Endothelial cell of umbilical vein (primary cell): ENCODE measurements around the gene MEX3C. TPM values are rescaled to one million over a fixed set of nuclear protein-coding genes. Genes with fewer than 3 reads are reported as not detected.

Source experiments
- BruUV-seq: library from RNA; stranded (reverse); fragments of 400-500 nt; replicated peaks from 2 replicates; lab custom pipeline; 2021; lab: Mats Ljungman, UMichigan
- CTCF ChIA-PET: fragments of 300-600, 350-600 bp; sonication (Branson Sonifier 250); formaldehyde crosslinking; loops from one replicate; lab custom pipeline; 2021; ENCODE audit warnings: antibody characterized with exemption, inconsistent platforms; lab: Charles Lee
- POLR2A ChIA-PET: fragments of 300-600, 350-600 bp; sonication (Branson Sonifier 250); formaldehyde crosslinking; loops from one replicate; lab custom pipeline; 2021; ENCODE audit warnings: antibody characterized with exemption, inconsistent platforms; lab: Charles Lee
- DNase-seq: peaks from one replicate; pipeline ENCODE4 v3.0.0-alpha.2; 2011; ENCODE audit warnings: low read depth, low spot score
- FAIRE-seq: peaks from 2 replicates; lab custom pipeline; 2011; peaks lifted over from hg19 to GRCh38; lab: Jason Lieb, UNC
- H2AFZ ChIP-seq: 2 replicates; pipeline ENCODE4 v1.6.0; 2012; ENCODE audit warnings: low read depth, low read length, control low read depth, inconsistent platforms
- H3K27ac ChIP-seq: 2 replicates; pipeline ENCODE4 v1.5.1; 2011; ENCODE audit warnings: low read depth, mild to moderate bottlenecking, control low read depth, low read length, moderate library complexity; ENCODE audit not compliant: insufficient read depth
- H3K27me3 ChIP-seq, 2 experiments: 2 replicates each; pipeline versions ENCODE4 v1.6.0 to v1.6.1; 2011; ENCODE audit warnings: low read length in 2 of 2, mixed read lengths in 1 of 2; ENCODE audit not compliant: control insufficient read depth in 2 of 2, insufficient read depth in 2 of 2
- H3K36me3 ChIP-seq, 2 experiments: 2 replicates in 1 of 2; 3 replicates in 1 of 2; pipeline ENCODE4 v1.5.1; 2011; ENCODE audit warnings: low read length in 2 of 2, mild to moderate bottlenecking in 1 of 2, moderate library complexity in 1 of 2; ENCODE audit not compliant: control insufficient read depth in 2 of 2, insufficient read depth in 2 of 2; ENCODE audit errors: extremely low read depth in 1 of 2
- H3K4me1 ChIP-seq: 3 replicates; pipeline ENCODE4 v1.5.1; 2011; ENCODE audit warnings: mild to moderate bottlenecking, low read length; ENCODE audit not compliant: control insufficient read depth, insufficient read depth; ENCODE audit errors: extremely low read depth
- H3K4me2 ChIP-seq: 2 replicates; pipeline ENCODE4 v1.6.1; 2011; ENCODE audit warnings: low read length, control low read depth, mixed read lengths; ENCODE audit not compliant: insufficient read depth
- H3K4me3 ChIP-seq, 3 experiments: fragments of 200-600 bp in 1 of 3; sonication (generic), shearing (Covaris generic) in 1 of 3; replicated peaks in 1 of 3; 2 replicates each; pipeline ENCODE4 v1.5.1; 2011 to 2016; ENCODE audit warnings: control low read depth in 3 of 3, low read length in 3 of 3, mild to moderate bottlenecking in 2 of 3, inconsistent platforms in 1 of 3, low read depth in 1 of 3, moderate library complexity in 1 of 3; ENCODE audit not compliant: insufficient read depth in 1 of 3
- H3K79me2 ChIP-seq: 2 replicates; pipeline ENCODE4 v1.6.0; 2012; ENCODE audit warnings: low read length, inconsistent platforms; ENCODE audit not compliant: control insufficient read depth, insufficient read depth
- H3K9ac ChIP-seq: replicated peaks from 2 replicates; pipeline ENCODE3; 2011; ENCODE audit warnings: low read length, control low read depth; ENCODE audit not compliant: insufficient read depth; ENCODE audit errors: extremely low read depth
- H3K9me1 ChIP-seq: replicated peaks from 3 replicates; pipeline ENCODE4 v1.6.0; 2011; ENCODE audit warnings: mild to moderate bottlenecking, low read length; ENCODE audit not compliant: control insufficient read depth, insufficient read depth; ENCODE audit errors: extremely low read depth
- H3K9me3 ChIP-seq: replicated peaks from 2 replicates; pipeline ENCODE4 v1.5.1; 2012; ENCODE audit warnings: low read length, inconsistent platforms; ENCODE audit not compliant: control insufficient read depth, insufficient read depth
- H4K20me1 ChIP-seq: replicated peaks from 2 replicates; pipeline ENCODE3; 2011; ENCODE audit warnings: mild to moderate bottlenecking, low read length; ENCODE audit not compliant: control insufficient read depth, insufficient read depth; ENCODE audit errors: extremely low read depth
- EZH2 ChIP-seq: IDR thresholded peaks from 2 replicates; pipeline ENCODE4 v1.6.1; 2012; ENCODE audit warnings: borderline replicate concordance, low read depth, mild to moderate bottlenecking, moderate library complexity, low read length, inconsistent platforms; ENCODE audit not compliant: severe bottlenecking
- FOS ChIP-seq: IDR thresholded peaks from 2 replicates; pipeline ENCODE4 v1.6.1; 2011; ENCODE audit warnings: mild to moderate bottlenecking, low read length, moderate library complexity, borderline replicate concordance; ENCODE audit not compliant: insufficient read depth
- GATA2 ChIP-seq: IDR thresholded peaks from 2 replicates; pipeline ENCODE4 v1.7.0; 2011; ENCODE audit warnings: low read depth, mild to moderate bottlenecking, moderate library complexity, mixed read lengths, low read length; ENCODE audit not compliant: insufficient read length, insufficient read depth
- JUN ChIP-seq: IDR thresholded peaks from 2 replicates; pipeline ENCODE4 v1.6.1; 2011; ENCODE audit warnings: borderline replicate concordance, low read depth; ENCODE audit not compliant: insufficient read length, insufficient read depth
- MYC ChIP-seq: IDR thresholded peaks from one replicate; pipeline ENCODE4 v1.6.1; 2011; ENCODE audit warnings: mild to moderate bottlenecking, low read depth, low read length
- POLR2A ChIP-seq: IDR thresholded peaks from 2 replicates; pipeline ENCODE4 v1.6.1; 2012; ENCODE audit warnings: low read depth, mild to moderate bottlenecking, control low read depth, low read length
- POLR2AphosphoS5 ChIP-seq: IDR thresholded peaks from 2 replicates; pipeline ENCODE4 v1.6.1; 2012; ENCODE audit warnings: low read depth, mild to moderate bottlenecking, control low read depth, low read length, moderate library complexity; ENCODE audit not compliant: insufficient read depth
- dilution Hi-C: fragments of 300-500 bp; cut with MboI; formaldehyde crosslinking; loops from one replicate; pipeline ENCODE4 v1.15.0; 2019; ENCODE audit warnings: low sequenced_read_pairs; ENCODE audit not compliant: extremely low pct_ligation_motif_present
- intact Hi-C: fragments of 100-400 bp; cut with micrococcal nuclease; formaldehyde crosslinking; loops from one replicate; pipeline ENCODE4 v1.10.0; 2022
- polyA plus RNA-seq, 4 experiments: library from polyadenylated mRNA; depleted of rRNA in 3 of 4; stranded (reverse) in 3 of 4; unstranded in 1 of 4; fragments of >200 nt; gene quantifications; 2 replicates each; pipeline versions ENCODE4 v1.2.1 to v1.2.3, GENCODE V29; 2011 to 2012; ENCODE audit warnings: missing spikeins in 1 of 4
- total RNA-seq: library from RNA; stranded (reverse); gene quantifications from 2 replicates; pipeline ENCODE4 v1.2.3, GENCODE V29; 2021
- TF ChIP-seq, protein P1 (sequence below): IDR thresholded peaks from 2 replicates; pipeline ENCODE4 v1.6.1; 2011; ENCODE audit not compliant: insufficient read depth, insufficient read length
- TF ChIP-seq, protein P2 (sequence below), 2 donors: IDR thresholded peaks; 1 replicate in 1 of 2; 2 replicates in 1 of 2; pipeline ENCODE4 v1.5.1; 2011; ENCODE audit warnings: low read length in 2 of 2, mild to moderate bottlenecking in 2 of 2, moderate library complexity in 2 of 2, control low read depth in 1 of 2, inconsistent platforms in 1 of 2, low read depth in 1 of 2; ENCODE audit not compliant: insufficient read depth in 1 of 2; ENCODE audit errors: extremely low read depth in 1 of 2

Gene MEX3C
- total and polyA plus RNA-seq, 2 donors (not counting 3 experiments of a cell fraction or from before 2014, with no cell fraction given), result 23.4 to 45.7 TPM

- no peak overlapping the region for H3K9ac ChIP-seq
- H3K4me1 ChIP-seq, result no peaks in the 10 kb centered on the region
- H3K4me2 ChIP-seq, result no peak overlapping the region
- POLR2A ChIA-PET, result no interaction called here
- BruUV-seq, result no TSS peak
- dilution Hi-C loops (no loop called here), intact Hi-C loops (no loop called here)
- no peak overlapping the region for H3K27ac ChIP-seq
- no peak overlapping the region for H3K4me3 ChIP-seq
- DNase-seq (no peak), FAIRE-seq (no peak)
- H3K79me2 ChIP-seq, result no peaks in the 10 kb centered on the region
- no peaks in the 10 kb centered on the region for H3K9me3 ChIP-seq
- H3K9me1 ChIP-seq, result no peaks in the 10 kb centered on the region
- H4K20me1 ChIP-seq, result no peaks in the 10 kb centered on the region
- H3K27me3 ChIP-seq, result no peaks in the 10 kb centered on the region
- CTCF ChIA-PET, result no interaction called here
- no peak for TF ChIP-seq POLR2A
- no peak for TF ChIP-seq EZH2
- TF ChIP-seq GATA2, result no peak
- H2AFZ ChIP-seq, result no peak overlapping the region
- H3K36me3 ChIP-seq, result no peaks in the 10 kb centered on the region
Observed at GRCh38 chr18:51138936-51139335, 58.5 kb downstream of the MEX3C start.

DNA sequence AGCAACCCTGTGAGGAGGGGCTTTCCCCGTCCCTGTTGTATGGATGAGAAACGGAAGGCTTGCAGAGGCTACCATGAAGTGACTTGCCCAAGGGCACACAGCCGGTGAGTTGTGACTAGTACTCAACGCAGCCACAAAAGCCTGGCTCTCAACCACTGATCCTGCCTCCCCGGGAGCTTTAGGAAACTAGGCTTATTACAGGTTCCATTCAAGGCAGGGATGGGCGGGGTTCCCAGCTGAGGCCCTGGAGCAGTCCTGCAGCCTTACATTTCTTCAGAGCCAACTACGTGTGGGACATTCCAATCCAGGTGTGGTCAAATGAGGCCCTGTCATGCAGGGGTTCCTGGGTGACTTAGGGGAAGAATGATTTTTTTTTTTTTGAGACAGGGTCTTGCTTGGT, 59.6 kb downstream of the MEX3C start:
- dilution Hi-C loops (no loop called here), intact Hi-C loops (no loop called here)
- Histone ChIP-seq H2AFZ (no peak overlapping the region), H3K9me3 (no peaks in the 10 kb centered on the region), H3K9ac (no peak overlapping the region), H3K4me1 (no peaks in the 10 kb centered on the region), H3K9me1 (no peaks in the 10 kb centered on the region), H4K20me1 (no peaks in the 10 kb centered on the region), H3K4me2 (no peak overlapping the region), H3K79me2 (no peaks in the 10 kb centered on the region), H3K27ac (no peak overlapping the region), H3K4me3 (no peak overlapping the region), H3K27me3 (no peaks in the 10 kb centered on the region), H3K36me3 (no peaks in the 10 kb centered on the region)
- ChIA-PET CTCF (no interaction called here), POLR2A (no interaction called here)
- DNase-seq (no peak), FAIRE-seq (no peak)
- TF ChIP-seq, protein P1, sequence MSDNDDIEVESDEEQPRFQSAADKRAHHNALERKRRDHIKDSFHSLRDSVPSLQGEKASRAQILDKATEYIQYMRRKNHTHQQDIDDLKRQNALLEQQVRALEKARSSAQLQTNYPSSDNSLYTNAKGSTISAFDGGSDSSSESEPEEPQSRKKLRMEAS, result no peak
- TF ChIP-seq, protein P2, sequence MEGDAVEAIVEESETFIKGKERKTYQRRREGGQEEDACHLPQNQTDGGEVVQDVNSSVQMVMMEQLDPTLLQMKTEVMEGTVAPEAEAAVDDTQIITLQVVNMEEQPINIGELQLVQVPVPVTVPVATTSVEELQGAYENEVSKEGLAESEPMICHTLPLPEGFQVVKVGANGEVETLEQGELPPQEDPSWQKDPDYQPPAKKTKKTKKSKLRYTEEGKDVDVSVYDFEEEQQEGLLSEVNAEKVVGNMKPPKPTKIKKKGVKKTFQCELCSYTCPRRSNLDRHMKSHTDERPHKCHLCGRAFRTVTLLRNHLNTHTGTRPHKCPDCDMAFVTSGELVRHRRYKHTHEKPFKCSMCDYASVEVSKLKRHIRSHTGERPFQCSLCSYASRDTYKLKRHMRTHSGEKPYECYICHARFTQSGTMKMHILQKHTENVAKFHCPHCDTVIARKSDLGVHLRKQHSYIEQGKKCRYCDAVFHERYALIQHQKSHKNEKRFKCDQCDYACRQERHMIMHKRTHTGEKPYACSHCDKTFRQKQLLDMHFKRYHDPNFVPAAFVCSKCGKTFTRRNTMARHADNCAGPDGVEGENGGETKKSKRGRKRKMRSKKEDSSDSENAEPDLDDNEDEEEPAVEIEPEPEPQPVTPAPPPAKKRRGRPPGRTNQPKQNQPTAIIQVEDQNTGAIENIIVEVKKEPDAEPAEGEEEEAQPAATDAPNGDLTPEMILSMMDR (IDR thresholded peaks at IDR 0.05; ENCODE audit: extremely low read depth in 1 of 2, insufficient read depth in 1 of 2, low read depth in 1 of 2, low read length in 2 of 2), result no peak
- no peak for TF ChIP-seq EZH2
- no peak for TF ChIP-seq FOS
- no peak for TF ChIP-seq MYC
- TF ChIP-seq JUN, result no peak
- no peak for TF ChIP-seq POLR2A
- TF ChIP-seq GATA2, result no peak
- TF ChIP-seq POLR2AphosphoS5, result no peak
- no TSS peak for BruUV-seq
